ENCODE results near the gene FHIT. TPM values are rescaled to one million over a fixed set of nuclear protein-coding genes. Genes with fewer than 3 reads are reported as not detected.

The FHIT gene
- total and polyA plus RNA-seq, 2 donors from 2014 or later: 20.2 to 61.2 TPM

GRCh38 chr3:61065451-61066011 is 185.7 kb downstream of the FHIT start:
- Histone ChIP-seq H3K9me3 (ENCODE audit: control insufficient read depth in 2 of 3, insufficient read depth in 1 of 3, low read length in 3 of 3) (no peaks in the 10 kb centered on the region), H3K27me3 (ENCODE audit: control insufficient read depth, insufficient read depth, low read length) (no peaks in the 10 kb centered on the region), H3K4me3 (ENCODE audit: low read length in 3 of 3) (no peak overlapping the region), H3K4me1 (ENCODE audit: control insufficient read depth in 2 of 3, insufficient read depth in 2 of 3, low read depth in 1 of 3, low read length in 3 of 3) (peaks cover 0 to 3% (median 0%) of the 10 kb centered on the region in 3 donors), H3K27ac (ENCODE audit: low read depth in 2 of 2, low read length in 2 of 2) (no peak overlapping the region), H3K36me3 (ENCODE audit: control insufficient read depth in 2 of 3, insufficient read depth in 3 of 3, low read length in 3 of 3) (no peaks in the 10 kb centered on the region), H3K9ac (ENCODE audit: low read length in 3 of 3) (no peak overlapping the region)
- no peak for TF ChIP-seq CTCF (IDR thresholded peaks at IDR 0.05; ENCODE audit: borderline replicate concordance, extremely low read depth, insufficient read depth)
- intact Hi-C loops (cut with DNase I): no loop called here
- FAIRE-seq: no peak
- DNase-seq: no peak

GRCh38 chr3:61061092-61061723 is 190.0 kb downstream of the FHIT start:
- no peak for TF ChIP-seq CTCF (IDR thresholded peaks at IDR 0.05; ENCODE audit: borderline replicate concordance, extremely low read depth, insufficient read depth)
- Histone ChIP-seq H3K9ac (ENCODE audit: low read length in 3 of 3) (no peak overlapping the region), H3K4me3 (ENCODE audit: low read length in 3 of 3) (no peak overlapping the region), H3K27me3 (ENCODE audit: control insufficient read depth, insufficient read depth, low read length) (no peaks in the 10 kb centered on the region), H3K4me1 (ENCODE audit: control insufficient read depth in 2 of 3, insufficient read depth in 2 of 3, low read depth in 1 of 3, low read length in 3 of 3) (peaks cover 0 to 5% (median 3%) of the 10 kb centered on the region in 3 donors), H3K27ac (ENCODE audit: low read depth in 2 of 2, low read length in 2 of 2) (no peak overlapping the region), H3K9me3 (ENCODE audit: control insufficient read depth in 2 of 3, insufficient read depth in 1 of 3, low read length in 3 of 3) (no peaks in the 10 kb centered on the region), H3K36me3 (ENCODE audit: control insufficient read depth in 2 of 3, insufficient read depth in 3 of 3, low read length in 3 of 3) (no peaks in the 10 kb centered on the region)
- DNase-seq (no peak), FAIRE-seq (peak; percentile 83)
- intact Hi-C loops (cut with DNase I): no loop called here

GRCh38 chr3:61060411-61060861 is 190.8 kb downstream of the FHIT start:
- H3K9ac ChIP-seq (ENCODE audit: low read length in 3 of 3): no peak overlapping the region
- DNase-seq (no peak), FAIRE-seq (no peak)
- H3K27me3 ChIP-seq (ENCODE audit: control insufficient read depth, insufficient read depth, low read length): no peaks in the 10 kb centered on the region
- peaks cover 0 to 5% (median 3%) of the 10 kb centered on the region in 3 donors for H3K4me1 ChIP-seq (ENCODE audit: control insufficient read depth in 2 of 3, insufficient read depth in 2 of 3, low read depth in 1 of 3, low read length in 3 of 3)
- no peak overlapping the region for H3K4me3 ChIP-seq (ENCODE audit: low read length in 3 of 3)
- H3K27ac ChIP-seq (ENCODE audit: low read depth in 2 of 2, low read length in 2 of 2): no peak overlapping the region
- intact Hi-C loops (cut with DNase I): no loop called here
- H3K9me3 ChIP-seq (ENCODE audit: control insufficient read depth in 2 of 3, insufficient read depth in 1 of 3, low read length in 3 of 3): no peaks in the 10 kb centered on the region
- TF ChIP-seq CTCF (IDR thresholded peaks at IDR 0.05; ENCODE audit: borderline replicate concordance, extremely low read depth, insufficient read depth): no peak
- H3K36me3 ChIP-seq (ENCODE audit: control insufficient read depth in 2 of 3, insufficient read depth in 3 of 3, low read length in 3 of 3): no peaks in the 10 kb centered on the region

Measured in kidney (tissue), 14 donors.